K562 (cell line): ENCODE measurements around the gene VPS13D. TPM values are rescaled to one million over a fixed set of nuclear protein-coding genes. Genes with fewer than 3 reads are reported as not detected.

Experiments used
- L3MBTL2 ChIP-seq: fragments of 450-650 bp; IDR thresholded peaks from 2 replicates; pipeline ENCODE4 v1.6.1; 2016; ENCODE audit warnings: mild to moderate bottlenecking, moderate library complexity
- PHF8 ChIP-seq: fragments of 200-600 bp; sonication (generic); IDR thresholded peaks from 2 replicates; pipeline ENCODE4 v1.6.1; 2012; ENCODE audit warnings: mixed run types, mild to moderate bottlenecking, inconsistent platforms, low read length, moderate library complexity, borderline replicate concordance
- SIRT6 ChIP-seq: IDR thresholded peaks from one replicate; pipeline ENCODE4 v1.6.1; 2012; ENCODE audit warnings: low read depth, mild to moderate bottlenecking, control low read depth, inconsistent platforms, low read length, moderate library complexity
- ZBTB40 ChIP-seq, 2 experiments: fragments of 450-650 bp in 1 of 2; sonication (generic) in 1 of 2; formaldehyde crosslinking in 1 of 2; IDR thresholded peaks; 2 replicates each; pipeline versions ENCODE4 v1.7.1 to v1.9.0; 2016 to 2022; ENCODE audit warnings: inconsistent platforms in 1 of 2, mild to moderate bottlenecking in 1 of 2, missing genetic modification reagents in 1 of 2
- ZNF644 ChIP-seq: fragments of 200-800 bp; sonication (Bioruptor generic); IDR thresholded peaks from 2 replicates; pipeline ENCODE4 v1.6.1; 2016; ENCODE audit warnings: low read depth, missing genetic modification characterization, missing compliant biosample characterization
- ZNF830 ChIP-seq: fragments of 250-450 bp; sonication (Bioruptor Pico); IDR thresholded peaks from 2 replicates; pipeline ENCODE4 v1.5.0; 2021; ENCODE audit warnings: mild to moderate bottlenecking
- polyA plus RNA-seq, 8 experiments: library from polyadenylated mRNA; depleted of rRNA in 4 of 8; stranded (reverse) in 5 of 8; unstranded in 3 of 8; fragments of >200 nt; fragmentation: Nextera tagmentation in 2 of 8; fragmentation: Illumina TruSeq in 1 of 8; extraction: Ambion mirVana in 2 of 8; extraction: Trizol in 1 of 8; gene quantifications; 2 replicates each; pipeline versions ENCODE4 v1.2.1 to v1.2.3, GENCODE V29; 2011 to 2014; ENCODE audit warnings: inconsistent platforms in 1 of 8, missing spikeins in 1 of 8
- total RNA-seq, 7 experiments: library from RNA; depleted of rRNA in 6 of 7; stranded (reverse); fragments of >200 nt in 6 of 7; fragmentation: Illumina TruSeq in 2 of 7; extraction: Trizol in 2 of 7; gene quantifications; 2 replicates each; pipeline versions ENCODE4 v1.2.1 to v1.2.3, GENCODE V29; 2011 to 2021; ENCODE audit warnings: low replicate concordance in 1 of 7

The VPS13D gene
- total and polyA plus RNA-seq, 9 of the 15 experiments (the other 6 are each of a cell fraction or from before 2014, with no cell fraction given), result 6.1 to 51.5 (median 38.5) TPM

GRCh38 chr1:12528021-12528852, 298.4 kb downstream of the VPS13D start (continued):
- no peak for TF ChIP-seq ZNF830 (CRISPR knock-in tag)
- TF ChIP-seq SIRT6, result no peak
- TF ChIP-seq ZBTB40 (IDR thresholded peaks at IDR 0.05), result no peak
- TF ChIP-seq ZBTB40 (CRISPR knock-in tag; IDR thresholded peaks at IDR 0.05), result no peak
- TF ChIP-seq ZNF644 (tag), result peak; percentile 41
- peak; percentile 74 for TF ChIP-seq L3MBTL2
- no peak; the same call in 1 of the 2 replicates for TF ChIP-seq PHF8
